Endothelial cell of umbilical vein (primary cell): ENCODE data around the gene SCYL3. TPM values are rescaled to one million over a fixed set of nuclear protein-coding genes. Genes with fewer than 3 reads are reported as not detected.
A peak's percentile ranks its signal among the peaks of the same experiment; 100 is the strongest.

Experiments
- BruUV-seq: library from RNA; stranded (reverse); fragments of 400-500 nt; replicated peaks from 2 replicates; lab custom pipeline; 2021; lab: Mats Ljungman, UMichigan
- CTCF ChIA-PET: fragments of 300-600, 350-600 bp; sonication (Branson Sonifier 250); formaldehyde crosslinking; loops from one replicate; lab custom pipeline; 2021; ENCODE audit warnings: antibody characterized with exemption, inconsistent platforms; lab: Charles Lee
- POLR2A ChIA-PET: fragments of 300-600, 350-600 bp; sonication (Branson Sonifier 250); formaldehyde crosslinking; loops from one replicate; lab custom pipeline; 2021; ENCODE audit warnings: antibody characterized with exemption, inconsistent platforms; lab: Charles Lee
- DNase-seq: peaks from one replicate; pipeline ENCODE4 v3.0.0-alpha.2; 2011; ENCODE audit warnings: low read depth, low spot score
- FAIRE-seq: peaks from 2 replicates; lab custom pipeline; 2011; peaks lifted over from hg19 to GRCh38; lab: Jason Lieb, UNC
- H2AFZ ChIP-seq: 2 replicates; pipeline ENCODE4 v1.6.0; 2012; ENCODE audit warnings: low read depth, low read length, control low read depth, inconsistent platforms
- H3K27ac ChIP-seq: 2 replicates; pipeline ENCODE4 v1.5.1; 2011; ENCODE audit warnings: low read depth, mild to moderate bottlenecking, control low read depth, low read length, moderate library complexity; ENCODE audit not compliant: insufficient read depth
- H3K27me3 ChIP-seq, 2 experiments: 2 replicates each; pipeline versions ENCODE4 v1.6.0 to v1.6.1; 2011; ENCODE audit warnings: low read length in 2 of 2, mixed read lengths in 1 of 2; ENCODE audit not compliant: control insufficient read depth in 2 of 2, insufficient read depth in 2 of 2
- H3K36me3 ChIP-seq, 2 experiments: 2 replicates in 1 of 2; 3 replicates in 1 of 2; pipeline ENCODE4 v1.5.1; 2011; ENCODE audit warnings: low read length in 2 of 2, mild to moderate bottlenecking in 1 of 2, moderate library complexity in 1 of 2; ENCODE audit not compliant: control insufficient read depth in 2 of 2, insufficient read depth in 2 of 2; ENCODE audit errors: extremely low read depth in 1 of 2
- H3K4me1 ChIP-seq: 3 replicates; pipeline ENCODE4 v1.5.1; 2011; ENCODE audit warnings: mild to moderate bottlenecking, low read length; ENCODE audit not compliant: control insufficient read depth, insufficient read depth; ENCODE audit errors: extremely low read depth
- H3K4me2 ChIP-seq: 2 replicates; pipeline ENCODE4 v1.6.1; 2011; ENCODE audit warnings: low read length, control low read depth, mixed read lengths; ENCODE audit not compliant: insufficient read depth
- H3K4me3 ChIP-seq, 3 experiments: fragments of 200-600 bp in 1 of 3; sonication (generic), shearing (Covaris generic) in 1 of 3; replicated peaks in 1 of 3; 2 replicates each; pipeline ENCODE4 v1.5.1; 2011 to 2016; ENCODE audit warnings: control low read depth in 3 of 3, low read length in 3 of 3, mild to moderate bottlenecking in 2 of 3, inconsistent platforms in 1 of 3, low read depth in 1 of 3, moderate library complexity in 1 of 3; ENCODE audit not compliant: insufficient read depth in 1 of 3
- H3K79me2 ChIP-seq: 2 replicates; pipeline ENCODE4 v1.6.0; 2012; ENCODE audit warnings: low read length, inconsistent platforms; ENCODE audit not compliant: control insufficient read depth, insufficient read depth
- H3K9ac ChIP-seq: replicated peaks from 2 replicates; pipeline ENCODE3; 2011; ENCODE audit warnings: low read length, control low read depth; ENCODE audit not compliant: insufficient read depth; ENCODE audit errors: extremely low read depth
- H3K9me1 ChIP-seq: replicated peaks from 3 replicates; pipeline ENCODE4 v1.6.0; 2011; ENCODE audit warnings: mild to moderate bottlenecking, low read length; ENCODE audit not compliant: control insufficient read depth, insufficient read depth; ENCODE audit errors: extremely low read depth
- H3K9me3 ChIP-seq: replicated peaks from 2 replicates; pipeline ENCODE4 v1.5.1; 2012; ENCODE audit warnings: low read length, inconsistent platforms; ENCODE audit not compliant: control insufficient read depth, insufficient read depth
- H4K20me1 ChIP-seq: replicated peaks from 2 replicates; pipeline ENCODE3; 2011; ENCODE audit warnings: mild to moderate bottlenecking, low read length; ENCODE audit not compliant: control insufficient read depth, insufficient read depth; ENCODE audit errors: extremely low read depth
- EZH2 ChIP-seq: IDR thresholded peaks from 2 replicates; pipeline ENCODE4 v1.6.1; 2012; ENCODE audit warnings: borderline replicate concordance, low read depth, mild to moderate bottlenecking, moderate library complexity, low read length, inconsistent platforms; ENCODE audit not compliant: severe bottlenecking
- FOS ChIP-seq: IDR thresholded peaks from 2 replicates; pipeline ENCODE4 v1.6.1; 2011; ENCODE audit warnings: mild to moderate bottlenecking, low read length, moderate library complexity, borderline replicate concordance; ENCODE audit not compliant: insufficient read depth
- GATA2 ChIP-seq: IDR thresholded peaks from 2 replicates; pipeline ENCODE4 v1.7.0; 2011; ENCODE audit warnings: low read depth, mild to moderate bottlenecking, moderate library complexity, mixed read lengths, low read length; ENCODE audit not compliant: insufficient read length, insufficient read depth
- JUN ChIP-seq: IDR thresholded peaks from 2 replicates; pipeline ENCODE4 v1.6.1; 2011; ENCODE audit warnings: borderline replicate concordance, low read depth; ENCODE audit not compliant: insufficient read length, insufficient read depth
- MYC ChIP-seq: IDR thresholded peaks from one replicate; pipeline ENCODE4 v1.6.1; 2011; ENCODE audit warnings: mild to moderate bottlenecking, low read depth, low read length
- POLR2AphosphoS5 ChIP-seq: IDR thresholded peaks from 2 replicates; pipeline ENCODE4 v1.6.1; 2012; ENCODE audit warnings: low read depth, mild to moderate bottlenecking, control low read depth, low read length, moderate library complexity; ENCODE audit not compliant: insufficient read depth
- dilution Hi-C: fragments of 300-500 bp; cut with MboI; formaldehyde crosslinking; loops from one replicate; pipeline ENCODE4 v1.15.0; 2019; ENCODE audit warnings: low sequenced_read_pairs; ENCODE audit not compliant: extremely low pct_ligation_motif_present
- intact Hi-C: fragments of 100-400 bp; cut with micrococcal nuclease; formaldehyde crosslinking; loops from one replicate; pipeline ENCODE4 v1.10.0; 2022
- polyA plus RNA-seq, 4 experiments: library from polyadenylated mRNA; depleted of rRNA in 3 of 4; stranded (reverse) in 3 of 4; unstranded in 1 of 4; fragments of >200 nt; gene quantifications; 2 replicates each; pipeline versions ENCODE4 v1.2.1 to v1.2.3, GENCODE V29; 2011 to 2012; ENCODE audit warnings: missing spikeins in 1 of 4
- total RNA-seq: library from RNA; stranded (reverse); gene quantifications from 2 replicates; pipeline ENCODE4 v1.2.3, GENCODE V29; 2021
- TF ChIP-seq, protein P1 (sequence below), 2 donors: IDR thresholded peaks; 1 replicate in 1 of 2; 2 replicates in 1 of 2; pipeline ENCODE4 v1.5.1; 2011; ENCODE audit warnings: low read length in 2 of 2, mild to moderate bottlenecking in 2 of 2, moderate library complexity in 2 of 2, control low read depth in 1 of 2, inconsistent platforms in 1 of 2, low read depth in 1 of 2; ENCODE audit not compliant: insufficient read depth in 1 of 2; ENCODE audit errors: extremely low read depth in 1 of 2
- TF ChIP-seq, protein P2 (sequence below): IDR thresholded peaks from 2 replicates; pipeline ENCODE4 v1.6.1; 2011; ENCODE audit not compliant: insufficient read depth, insufficient read length

The SCYL3 gene
- total and polyA plus RNA-seq, 2 donors (not counting 3 experiments of a cell fraction or from before 2014, with no cell fraction given): 3.3 to 6.2 TPM

- no peaks in the 10 kb centered on the region for H3K9me3 ChIP-seq
- intact Hi-C loops: loop anchor here (5.0 kb wide), 1 partner anchor 50 kb away; the partner anchor contains the start of gene SCYL3
- peak; percentile 68 for DNase-seq
- ChIA-PET POLR2A (no interaction called here), CTCF (interaction anchor here (1.2 kb wide), 1 partner anchor 15 kb away, joined by 3 read pairs; no protein-coding TSS in a partner anchor)
- H3K27ac ChIP-seq: no peak overlapping the region
- no peaks in the 10 kb centered on the region for H3K79me2 ChIP-seq
- no TSS peak for BruUV-seq
- no peaks in the 10 kb centered on the region for H3K9me1 ChIP-seq
- H3K4me1 ChIP-seq: peaks cover 6% of the 10 kb centered on the region
- H3K4me2 ChIP-seq: no peak overlapping the region
- no peaks in the 10 kb centered on the region for H4K20me1 ChIP-seq
- no peak overlapping the region for H3K4me3 ChIP-seq
- no peaks in the 10 kb centered on the region for H3K36me3 ChIP-seq
- H3K9ac ChIP-seq: no peak overlapping the region
- peak; percentile 87 for FAIRE-seq
- H3K27me3 ChIP-seq: no peaks in the 10 kb centered on the region
- TF ChIP-seq GATA2 (peak; percentile 39), JUN (no peak), FOS (peak; percentile 36), MYC (no peak), POLR2AphosphoS5 (no peak), EZH2 (no peak)
- TF ChIP-seq, protein P1, sequence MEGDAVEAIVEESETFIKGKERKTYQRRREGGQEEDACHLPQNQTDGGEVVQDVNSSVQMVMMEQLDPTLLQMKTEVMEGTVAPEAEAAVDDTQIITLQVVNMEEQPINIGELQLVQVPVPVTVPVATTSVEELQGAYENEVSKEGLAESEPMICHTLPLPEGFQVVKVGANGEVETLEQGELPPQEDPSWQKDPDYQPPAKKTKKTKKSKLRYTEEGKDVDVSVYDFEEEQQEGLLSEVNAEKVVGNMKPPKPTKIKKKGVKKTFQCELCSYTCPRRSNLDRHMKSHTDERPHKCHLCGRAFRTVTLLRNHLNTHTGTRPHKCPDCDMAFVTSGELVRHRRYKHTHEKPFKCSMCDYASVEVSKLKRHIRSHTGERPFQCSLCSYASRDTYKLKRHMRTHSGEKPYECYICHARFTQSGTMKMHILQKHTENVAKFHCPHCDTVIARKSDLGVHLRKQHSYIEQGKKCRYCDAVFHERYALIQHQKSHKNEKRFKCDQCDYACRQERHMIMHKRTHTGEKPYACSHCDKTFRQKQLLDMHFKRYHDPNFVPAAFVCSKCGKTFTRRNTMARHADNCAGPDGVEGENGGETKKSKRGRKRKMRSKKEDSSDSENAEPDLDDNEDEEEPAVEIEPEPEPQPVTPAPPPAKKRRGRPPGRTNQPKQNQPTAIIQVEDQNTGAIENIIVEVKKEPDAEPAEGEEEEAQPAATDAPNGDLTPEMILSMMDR (IDR thresholded peaks at IDR 0.05; ENCODE audit: extremely low read depth in 1 of 2, insufficient read depth in 1 of 2, low read depth in 1 of 2, low read length in 2 of 2): no peak
- TF ChIP-seq, protein P2, sequence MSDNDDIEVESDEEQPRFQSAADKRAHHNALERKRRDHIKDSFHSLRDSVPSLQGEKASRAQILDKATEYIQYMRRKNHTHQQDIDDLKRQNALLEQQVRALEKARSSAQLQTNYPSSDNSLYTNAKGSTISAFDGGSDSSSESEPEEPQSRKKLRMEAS: no peak
- H2AFZ ChIP-seq: no peak overlapping the region
- dilution Hi-C loops: no loop called here
Observed at GRCh38 chr1:169941982-169942830, 48.5 kb upstream of the SCYL3 start.
